IMR-90 (cell line): ENCODE measurements around the gene PLAAT4. TPM values are rescaled to one million over a fixed set of nuclear protein-coding genes. Genes with fewer than 3 reads are reported as not detected.

ENCODE experiments used
- ATAC-seq: fragments of 200-7000 bp; cut with Tn5 transposase; 2 replicates; pipeline ENCODE4 v1.9.1; 2020; ENCODE audit warnings: low read depth, mild to moderate bottlenecking, moderate library complexity
- BruUV-seq: library from RNA; stranded (reverse); fragments of 400-500 nt; replicated peaks from 2 replicates; lab custom pipeline; 2021; lab: Mats Ljungman, UMichigan
- CTCF ChIA-PET: fragments of 300-600 bp; formaldehyde crosslinking; extraction: SDS; loops from one replicate; lab custom pipeline; 2021; ENCODE audit warnings: antibody characterized with exemption; lab: Yijun Ruan, JAX
- POLR2A ChIA-PET: fragments of 300-600 bp; sonication (Branson Sonifier 250); formaldehyde crosslinking; loops from one replicate; lab custom pipeline; 2022; ENCODE audit warnings: antibody characterized with exemption; ENCODE audit not compliant: unreplicated experiment; lab: Charles Lee
- DNase-seq: peaks from one replicate; pipeline ENCODE4 v3.0.0; 2013
- H2AFZ ChIP-seq: replicated peaks from 2 replicates; pipeline ENCODE3; 2013; ENCODE audit warnings: low read length, mild to moderate bottlenecking; ENCODE audit not compliant: poor library complexity
- H2AK5ac ChIP-seq: 2 replicates; pipeline ENCODE4 v1.6.1; 2013; ENCODE audit warnings: low read depth, low read length, inconsistent platforms
- H2AK9ac ChIP-seq: replicated peaks from 2 replicates; pipeline ENCODE3; 2013; ENCODE audit warnings: mild to moderate bottlenecking, low read depth, low read length, moderate library complexity; ENCODE audit not compliant: poor library complexity
- H2BK120ac ChIP-seq: 2 replicates; pipeline ENCODE4 v1.6.1; 2013; ENCODE audit warnings: low read depth, low read length, inconsistent platforms
- H2BK15ac ChIP-seq: 3 replicates; pipeline ENCODE4 v1.6.1; 2013; ENCODE audit warnings: low read depth, low read length, inconsistent platforms
- H2BK20ac ChIP-seq: 2 replicates; pipeline ENCODE4 v1.6.1; 2013; ENCODE audit warnings: low read depth, mild to moderate bottlenecking, inconsistent platforms, low read length, moderate library complexity
- H2BK5ac ChIP-seq: 2 replicates; pipeline ENCODE4 v1.6.1; 2013; ENCODE audit warnings: mild to moderate bottlenecking, low read depth, low read length, inconsistent platforms; ENCODE audit not compliant: poor library complexity, severe bottlenecking
- H3K14ac ChIP-seq: replicated peaks from 2 replicates; pipeline ENCODE4 v1.6.1; 2013; ENCODE audit warnings: low read depth, low read length, inconsistent platforms
- H3K18ac ChIP-seq: 2 replicates; pipeline ENCODE4 v1.6.1; 2013; ENCODE audit warnings: low read depth, low read length, control low read depth
- H3K23ac ChIP-seq: 2 replicates; pipeline ENCODE4 v1.6.1; 2013; ENCODE audit warnings: low read depth, low read length, inconsistent platforms
- H3K27ac ChIP-seq: 2 replicates; pipeline ENCODE4 v1.5.1; 2013; ENCODE audit warnings: mild to moderate bottlenecking, control low read depth, low read length; ENCODE audit not compliant: insufficient read depth
- H3K27me3 ChIP-seq: 2 replicates; pipeline ENCODE4 v1.6.1; 2013; ENCODE audit warnings: low read length; ENCODE audit not compliant: control insufficient read depth, insufficient read depth
- H3K36me3 ChIP-seq: 2 replicates; pipeline ENCODE4 v1.6.1; 2013; ENCODE audit warnings: low read length, mixed read lengths; ENCODE audit not compliant: control insufficient read depth, insufficient read depth
- H3K4ac ChIP-seq: 2 replicates; pipeline ENCODE4 v1.6.1; 2013; ENCODE audit warnings: low read depth, low read length, inconsistent platforms
- H3K4me1 ChIP-seq: 2 replicates; pipeline ENCODE4 v1.6.1; 2013; ENCODE audit warnings: low read length, mixed read lengths; ENCODE audit not compliant: control insufficient read depth, insufficient read depth
- H3K4me2 ChIP-seq: 2 replicates; pipeline ENCODE4 v1.6.1; 2013; ENCODE audit warnings: low read depth, mild to moderate bottlenecking, control low read depth, low read length, moderate library complexity
- H3K4me3 ChIP-seq: 2 replicates; pipeline ENCODE4 v1.5.1; 2013; ENCODE audit warnings: low read depth, mild to moderate bottlenecking, control low read depth, low read length, moderate library complexity; ENCODE audit not compliant: insufficient read depth
- H3K56ac ChIP-seq: 2 replicates; pipeline ENCODE4 v1.6.1; 2013; ENCODE audit warnings: low read length, inconsistent platforms; ENCODE audit not compliant: insufficient read depth; ENCODE audit errors: extremely low read depth
- H3K79me1 ChIP-seq, 2 experiments: 2 replicates each; pipeline ENCODE4 v1.6.1; 2013; ENCODE audit warnings: low read length in 2 of 2, inconsistent platforms in 1 of 2, low read depth in 1 of 2
- H3K9ac ChIP-seq: 2 replicates; pipeline ENCODE4 v1.6.1; 2013; ENCODE audit warnings: low read depth, low read length, control low read depth
- H3K9me1 ChIP-seq: 2 replicates; pipeline ENCODE4 v1.6.1; 2013; ENCODE audit warnings: low read length, inconsistent platforms; ENCODE audit not compliant: insufficient read depth
- H3K9me3 ChIP-seq: 2 replicates; pipeline ENCODE4 v1.6.1; 2013; ENCODE audit warnings: low read length; ENCODE audit not compliant: control insufficient read depth, insufficient read depth
- H4K20me1 ChIP-seq: 2 replicates; pipeline ENCODE4 v1.6.1; 2013; ENCODE audit warnings: low read length, inconsistent platforms; ENCODE audit not compliant: insufficient read depth
- H4K5ac ChIP-seq: 2 replicates; pipeline ENCODE4 v1.6.1; 2013; ENCODE audit warnings: mild to moderate bottlenecking, low read depth, low read length, control low read depth
- H4K8ac ChIP-seq, 2 experiments: 2 replicates each; pipeline ENCODE4 v1.6.1; 2013; ENCODE audit warnings: low read depth in 2 of 2, low read length in 2 of 2, control low read depth in 1 of 2, inconsistent platforms in 1 of 2
- H4K91ac ChIP-seq: 2 replicates; pipeline ENCODE4 v1.6.1; 2013; ENCODE audit warnings: low read depth, low read length, inconsistent platforms; ENCODE audit not compliant: insufficient read depth
- BHLHE40 ChIP-seq: fragments of 150-350 bp; IDR thresholded peaks from 2 replicates; pipeline ENCODE4 v1.6.1; 2016; ENCODE audit warnings: mild to moderate bottlenecking, low read depth, low read length
- CEBPB ChIP-seq: IDR thresholded peaks from 2 replicates; pipeline ENCODE4 v1.6.1; 2012; ENCODE audit warnings: low read depth, low read length, improper control_type of control experiment
- CHD1 ChIP-seq: IDR thresholded peaks from 2 replicates; pipeline ENCODE4 v1.6.1; 2012; ENCODE audit warnings: low read depth, low read length, improper control_type of control experiment
- FOS ChIP-seq: fragments of 150-350 bp; IDR thresholded peaks from 2 replicates; pipeline ENCODE4 v1.6.1; 2016; ENCODE audit warnings: low read depth, low read length
- MAFK ChIP-seq: IDR thresholded peaks from 2 replicates; pipeline ENCODE4 v1.6.1; 2012; ENCODE audit warnings: low read depth, low read length, improper control_type of control experiment
- MAZ ChIP-seq: IDR thresholded peaks from 2 replicates; pipeline ENCODE4 v1.6.1; 2012; ENCODE audit warnings: low read depth, mild to moderate bottlenecking, low read length, improper control_type of control experiment, moderate library complexity, borderline replicate concordance
- MXI1 ChIP-seq: IDR thresholded peaks from 2 replicates; pipeline ENCODE4 v1.6.1; 2012; ENCODE audit warnings: low read depth, mild to moderate bottlenecking, low read length, moderate library complexity, borderline replicate concordance
- NFE2L2 ChIP-seq: fragments of 150-350 bp; IDR thresholded peaks from 2 replicates; pipeline ENCODE4 v1.6.1; 2016; ENCODE audit warnings: low read depth, mild to moderate bottlenecking, low read length
- POLR2A ChIP-seq: IDR thresholded peaks from 2 replicates; pipeline ENCODE4 v1.6.1; 2012; ENCODE audit warnings: mild to moderate bottlenecking, low read depth, low read length
- RAD21 ChIP-seq: IDR thresholded peaks from 2 replicates; pipeline ENCODE4 v1.6.1; 2012; ENCODE audit warnings: low read length, improper control_type of control experiment
- RCOR1 ChIP-seq: IDR thresholded peaks from 2 replicates; pipeline ENCODE4 v1.6.1; 2012; ENCODE audit warnings: mild to moderate bottlenecking, low read length, improper control_type of control experiment; ENCODE audit not compliant: insufficient replicate concordance
- RFX5 ChIP-seq: IDR thresholded peaks from 2 replicates; pipeline ENCODE4 v1.8.0; 2012; ENCODE audit warnings: low read depth, mild to moderate bottlenecking, low read length, moderate library complexity
- SMC3 ChIP-seq: fragments of 150-350 bp; IDR thresholded peaks from 2 replicates; pipeline ENCODE4 v1.6.1; 2016; ENCODE audit warnings: low read depth, mild to moderate bottlenecking, antibody characterized with exemption, low read length, moderate library complexity
- WGBS, 2 experiments: methylation state at CpG; one replicate each; pipeline versions ENCODE4 v1.1.5 to v1.1.7; 2013; ENCODE audit warnings: missing lambda C conversion rate in 2 of 2; ENCODE audit not compliant: insufficient read length in 1 of 2; ENCODE audit errors: extremely low coverage in 2 of 2; 5-methylcytosine and 5-hydroxymethylcytosine counted together
- dilution Hi-C: fragments of 300-500 bp; cut with HindIII; formaldehyde crosslinking; loops from one replicate; pipeline ENCODE4 v1.14.3; 2018; ENCODE audit warnings: low sequenced_read_pairs; ENCODE audit not compliant: unreplicated experiment
- in situ Hi-C: fragments of 300-500 bp; cut with MboI; formaldehyde crosslinking; loops from 3 replicates; pipeline ENCODE4 v1.14.3; 2019; ENCODE audit warnings: low sequenced_read_pairs, inconsistent platforms, mixed read lengths
- intact Hi-C: fragments of 100-400 bp; cut with micrococcal nuclease; formaldehyde crosslinking; loops from 2 replicates; pipeline ENCODE4 v1.10.0; 2022
- polyA plus RNA-seq, 3 experiments: library from polyadenylated mRNA; depleted of rRNA; stranded (reverse); fragments of >200 nt; gene quantifications; 2 replicates each; pipeline ENCODE4 v1.2.3, GENCODE V29; 2012; ENCODE audit warnings: low replicate concordance in 1 of 3
- total RNA-seq: library from RNA; depleted of rRNA; stranded (reverse); fragments of >200 nt; gene quantifications from 2 replicates; pipeline ENCODE4 v1.2.3, GENCODE V29; 2012
- TF ChIP-seq, protein P1 (sequence below): fragments of 150-350 bp; IDR thresholded peaks from 2 replicates; pipeline ENCODE4 v1.6.1; 2017; ENCODE audit warnings: mild to moderate bottlenecking, antibody characterized with exemption, low read length, low read depth
- TF ChIP-seq, protein P2 (sequence below): fragments of 150-350 bp; IDR thresholded peaks from 2 replicates; pipeline ENCODE4 v1.6.1; 2016; ENCODE audit warnings: low read depth, mild to moderate bottlenecking, low read length, moderate library complexity, borderline replicate concordance
- TF ChIP-seq, protein P3 (sequence below): conservative IDR thresholded peaks from 2 replicates; pipeline ENCODE4 v1.5.1; 2012; ENCODE audit warnings: mild to moderate bottlenecking, low read depth, low read length, improper control_type of control experiment

PLAAT4 gene
- total and polyA plus RNA-seq, 2 of the 4 experiments (the other 2 are of a cell fraction) = 0.17 to 0.18 TPM

DNA sequence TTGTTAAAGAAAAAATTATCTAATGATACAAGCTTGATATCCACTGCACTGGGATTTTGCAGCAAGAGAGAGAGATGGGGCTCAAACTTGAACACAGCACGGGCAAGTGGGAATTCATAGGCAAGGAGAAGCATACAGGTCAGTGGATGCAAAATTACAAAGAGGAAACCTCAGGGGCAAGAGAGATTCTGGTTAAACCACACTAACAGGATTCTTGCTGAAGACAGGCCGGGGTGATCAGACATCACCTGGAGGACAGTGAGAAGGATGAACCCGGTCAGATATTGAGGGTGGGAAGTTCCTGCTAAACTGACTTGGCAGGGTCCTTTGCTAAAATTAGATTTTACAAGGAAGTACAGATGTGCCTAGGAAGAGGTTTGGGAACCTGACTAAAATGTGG is 2.5 kb upstream of the PLAAT4 start:
- H2AK9ac ChIP-seq = no peak overlapping the region
- H3K18ac ChIP-seq = no peak overlapping the region
- no peaks in the 10 kb centered on the region for H4K20me1 ChIP-seq
- no peak overlapping the region for H3K27ac ChIP-seq
- POLR2A ChIA-PET = no interaction called here
- H3K4ac ChIP-seq = no peak overlapping the region
- H3K9me3 ChIP-seq = no peaks in the 10 kb centered on the region
- in situ Hi-C loops (no loop called here), dilution Hi-C loops (no loop called here), intact Hi-C loops (no loop called here)
- H3K9me1 ChIP-seq = no peaks in the 10 kb centered on the region
- H3K56ac ChIP-seq = no peak overlapping the region
- H2BK120ac ChIP-seq = no peak overlapping the region
- no peak overlapping the region for H2AFZ ChIP-seq
- ATAC-seq (no peak), DNase-seq (no peak)
- CTCF ChIA-PET = no interaction called here
- no peak overlapping the region for H3K23ac ChIP-seq
- H3K79me1 ChIP-seq = no peaks in the 10 kb centered on the region
- H3K36me3 ChIP-seq = no peaks in the 10 kb centered on the region
- H2BK15ac ChIP-seq = no peak overlapping the region
- H3K4me1 ChIP-seq = peaks cover 11% of the 10 kb centered on the region; the same call in 1 of the 2 replicates
- 80% methylated on average over 1 of the region's 3 CpGs; no CpG with 5 or more reads in 1 of the 2 experiments for WGBS, 2 experiments
- no peak overlapping the region for H2BK5ac ChIP-seq
- no TSS peak for BruUV-seq
- TF ChIP-seq RFX5 (no peak), MAZ (no peak), CEBPB (no peak), BHLHE40 (no peak), RAD21 (no peak), MXI1 (no peak), SMC3 (no peak), MAFK (no peak), RCOR1 (no peak), NFE2L2 (no peak), POLR2A (no peak), CHD1 (no peak), FOS (no peak)
- TF ChIP-seq, protein P1, sequence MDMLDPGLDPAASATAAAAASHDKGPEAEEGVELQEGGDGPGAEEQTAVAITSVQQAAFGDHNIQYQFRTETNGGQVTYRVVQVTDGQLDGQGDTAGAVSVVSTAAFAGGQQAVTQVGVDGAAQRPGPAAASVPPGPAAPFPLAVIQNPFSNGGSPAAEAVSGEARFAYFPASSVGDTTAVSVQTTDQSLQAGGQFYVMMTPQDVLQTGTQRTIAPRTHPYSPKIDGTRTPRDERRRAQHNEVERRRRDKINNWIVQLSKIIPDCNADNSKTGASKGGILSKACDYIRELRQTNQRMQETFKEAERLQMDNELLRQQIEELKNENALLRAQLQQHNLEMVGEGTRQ = no peak
- TF ChIP-seq, protein P2, sequence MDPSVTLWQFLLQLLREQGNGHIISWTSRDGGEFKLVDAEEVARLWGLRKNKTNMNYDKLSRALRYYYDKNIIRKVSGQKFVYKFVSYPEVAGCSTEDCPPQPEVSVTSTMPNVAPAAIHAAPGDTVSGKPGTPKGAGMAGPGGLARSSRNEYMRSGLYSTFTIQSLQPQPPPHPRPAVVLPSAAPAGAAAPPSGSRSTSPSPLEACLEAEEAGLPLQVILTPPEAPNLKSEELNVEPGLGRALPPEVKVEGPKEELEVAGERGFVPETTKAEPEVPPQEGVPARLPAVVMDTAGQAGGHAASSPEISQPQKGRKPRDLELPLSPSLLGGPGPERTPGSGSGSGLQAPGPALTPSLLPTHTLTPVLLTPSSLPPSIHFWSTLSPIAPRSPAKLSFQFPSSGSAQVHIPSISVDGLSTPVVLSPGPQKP = no peak
- TF ChIP-seq, protein P3, sequence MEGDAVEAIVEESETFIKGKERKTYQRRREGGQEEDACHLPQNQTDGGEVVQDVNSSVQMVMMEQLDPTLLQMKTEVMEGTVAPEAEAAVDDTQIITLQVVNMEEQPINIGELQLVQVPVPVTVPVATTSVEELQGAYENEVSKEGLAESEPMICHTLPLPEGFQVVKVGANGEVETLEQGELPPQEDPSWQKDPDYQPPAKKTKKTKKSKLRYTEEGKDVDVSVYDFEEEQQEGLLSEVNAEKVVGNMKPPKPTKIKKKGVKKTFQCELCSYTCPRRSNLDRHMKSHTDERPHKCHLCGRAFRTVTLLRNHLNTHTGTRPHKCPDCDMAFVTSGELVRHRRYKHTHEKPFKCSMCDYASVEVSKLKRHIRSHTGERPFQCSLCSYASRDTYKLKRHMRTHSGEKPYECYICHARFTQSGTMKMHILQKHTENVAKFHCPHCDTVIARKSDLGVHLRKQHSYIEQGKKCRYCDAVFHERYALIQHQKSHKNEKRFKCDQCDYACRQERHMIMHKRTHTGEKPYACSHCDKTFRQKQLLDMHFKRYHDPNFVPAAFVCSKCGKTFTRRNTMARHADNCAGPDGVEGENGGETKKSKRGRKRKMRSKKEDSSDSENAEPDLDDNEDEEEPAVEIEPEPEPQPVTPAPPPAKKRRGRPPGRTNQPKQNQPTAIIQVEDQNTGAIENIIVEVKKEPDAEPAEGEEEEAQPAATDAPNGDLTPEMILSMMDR = no peak
- no peak overlapping the region for H3K4me3 ChIP-seq
- H3K9ac ChIP-seq = no peak overlapping the region
- H3K14ac ChIP-seq = no peak overlapping the region
- H2AK5ac ChIP-seq = no peak overlapping the region
- H4K8ac ChIP-seq = no peak overlapping the region
- no peak overlapping the region for H4K5ac ChIP-seq
- H3K4me2 ChIP-seq = no peak overlapping the region
- H4K91ac ChIP-seq = no peak overlapping the region
- H2BK20ac ChIP-seq = no peak overlapping the region
- H3K27me3 ChIP-seq = peaks cover 2% of the 10 kb centered on the region
